Effector memory CD4-positive, alpha-beta T cell (primary cell): ENCODE measurements around the gene ASCC1.
"Not testable (repeated sequence)": the region's sequence is repeated elsewhere in the genome, so short reads cannot be mapped to it uniquely, and the experiment has no call there.

ENCODE experiments used
- DNase-seq, 3 donors: peaks; one replicate each; pipeline ENCODE4 v3.0.0-alpha.2; 2020
- H3K27ac ChIP-seq: 2 replicates; pipeline ENCODE4 v1.7.0; 2013; ENCODE audit warnings: mild to moderate bottlenecking, low read length, moderate library complexity; ENCODE audit not compliant: insufficient read depth, poor library complexity, severe bottlenecking
- H3K27me3 ChIP-seq: replicated peaks from 2 replicates; pipeline ENCODE4 v1.7.0; 2013; ENCODE audit warnings: mild to moderate bottlenecking, low read length; ENCODE audit not compliant: insufficient read depth, control insufficient read depth, poor library complexity, severe bottlenecking
- H3K36me3 ChIP-seq: 2 replicates; pipeline ENCODE4 v1.7.0; 2013; ENCODE audit warnings: mild to moderate bottlenecking, low read length, moderate library complexity; ENCODE audit not compliant: control insufficient read depth, insufficient read depth
- H3K4me1 ChIP-seq: 2 replicates; pipeline ENCODE4 v1.7.0; 2013; ENCODE audit warnings: low read length, mild to moderate bottlenecking; ENCODE audit not compliant: control insufficient read depth, insufficient read depth, poor library complexity, severe bottlenecking
- H3K4me3 ChIP-seq: 2 replicates; pipeline ENCODE4 v1.7.0; 2013; ENCODE audit warnings: low read length, low read depth, mild to moderate bottlenecking; ENCODE audit not compliant: insufficient read depth, poor library complexity, severe bottlenecking
- H3K9me3 ChIP-seq: 2 replicates; pipeline ENCODE4 v1.7.0; 2013; ENCODE audit warnings: mild to moderate bottlenecking, low read length, moderate library complexity; ENCODE audit not compliant: control insufficient read depth

Gene ASCC1

GRCh38 chr10:72258617-72259016, 42.5 kb upstream of the ASCC1 start:
- no peak overlapping the region for H3K4me3 ChIP-seq
- H3K27me3 ChIP-seq: no peaks in the 10 kb centered on the region
- H3K36me3 ChIP-seq: no peaks in the 10 kb centered on the region
- no peaks in the 10 kb centered on the region for H3K9me3 ChIP-seq
- H3K27ac ChIP-seq: no peak overlapping the region
- no peak for DNase-seq
- peaks cover 70% of the 10 kb centered on the region for H3K4me1 ChIP-seq

- Histone ChIP-seq H3K27me3 (no peaks in the 10 kb centered on the region), H3K36me3 (no peaks in the 10 kb centered on the region), H3K9me3 (no peaks in the 10 kb centered on the region), H3K4me1 (peaks cover 67% of the 10 kb centered on the region), H3K27ac (no peak overlapping the region), H3K4me3 (no peak overlapping the region)
- DNase-seq: no peak
Measured at GRCh38 chr10:72257051-72257892, 41.2 kb upstream of the ASCC1 start.

- DNase-seq: no peak
- peaks cover 56% of the 10 kb centered on the region for H3K4me1 ChIP-seq
- H3K27ac ChIP-seq: no peak overlapping the region
- H3K27me3 ChIP-seq: no peaks in the 10 kb centered on the region
- H3K4me3 ChIP-seq: no peak overlapping the region
- no peaks in the 10 kb centered on the region for H3K36me3 ChIP-seq
- no peaks in the 10 kb centered on the region for H3K9me3 ChIP-seq
Measured at GRCh38 chr10:72255977-72256729, 40.1 kb upstream of the ASCC1 start.

- Histone ChIP-seq H3K27ac (peak overlapping the region; percentile 42), H3K36me3 (no peaks in the 10 kb centered on the region), H3K4me1 (peaks cover 53% of the 10 kb centered on the region), H3K27me3 (no peaks in the 10 kb centered on the region), H3K4me3 (peak overlapping the region; percentile 9), H3K9me3 (no peaks in the 10 kb centered on the region)
- DNase-seq: no peak
Measured at GRCh38 chr10:72254813-72255568, 38.9 kb upstream of the ASCC1 start.

GRCh38 chr10:72253578-72253977, 37.5 kb upstream of the ASCC1 start:
- Histone ChIP-seq H3K4me1 (peaks cover 50% of the 10 kb centered on the region), H3K27ac (no peak overlapping the region)

GRCh38 chr10:72252972-72253371, 36.9 kb upstream of the ASCC1 start:
- H3K4me3 ChIP-seq: no peak overlapping the region
- H3K27ac ChIP-seq: no peak overlapping the region
- no peak for DNase-seq
- no peaks in the 10 kb centered on the region for H3K36me3 ChIP-seq
- no peaks in the 10 kb centered on the region for H3K27me3 ChIP-seq
- H3K9me3 ChIP-seq: no peaks in the 10 kb centered on the region
- peaks cover 52% of the 10 kb centered on the region for H3K4me1 ChIP-seq

More at GRCh38 chr10:72253578-72253977, 37.5 kb upstream of the ASCC1 start:
- Histone ChIP-seq H3K36me3 (no peaks in the 10 kb centered on the region), H3K27me3 (no peaks in the 10 kb centered on the region), H3K9me3 (no peaks in the 10 kb centered on the region), H3K4me3 (no peak overlapping the region)
- no peak for DNase-seq

GRCh38 chr10:72251635-72252034, 35.6 kb upstream of the ASCC1 start:
- Histone ChIP-seq H3K27me3 (no peaks in the 10 kb centered on the region), H3K4me3 (no peak overlapping the region), H3K4me1 (peaks cover 61% of the 10 kb centered on the region), H3K9me3 (no peaks in the 10 kb centered on the region), H3K36me3 (no peaks in the 10 kb centered on the region), H3K27ac (no peak overlapping the region)
- no peak for DNase-seq

GRCh38 chr10:72250666-72251065, 34.6 kb upstream of the ASCC1 start:
- Histone ChIP-seq H3K4me1 (peaks cover 66% of the 10 kb centered on the region), H3K4me3 (no peak overlapping the region)

GRCh38 chr10:72249176-72249862, 33.2 kb upstream of the ASCC1 start:
- Histone ChIP-seq H3K27ac (peak overlapping the region; percentile 62), H3K4me3 (peak overlapping the region; percentile 19), H3K4me1 (peaks cover 67% of the 10 kb centered on the region)
- DNase-seq, H3K27me3 ChIP-seq, H3K9me3 ChIP-seq, H3K36me3 ChIP-seq: not testable (repeated sequence)

More at GRCh38 chr10:72250666-72251065, 34.6 kb upstream of the ASCC1 start:
- Histone ChIP-seq H3K27me3 (no peaks in the 10 kb centered on the region), H3K9me3 (no peaks in the 10 kb centered on the region), H3K27ac (peak overlapping the region; percentile 28), H3K36me3 (no peaks in the 10 kb centered on the region)
- DNase-seq: no peak
